Panc1 (cell line): ENCODE measurements around the gene TRMT6.

Experiments used
- CTCF ChIP-seq: fragments of 450-650 bp; IDR thresholded peaks from 2 replicates; pipeline ENCODE4 v1.5.1; 2017; ENCODE audit warnings: mild to moderate bottlenecking
- POLR2AphosphoS5 ChIP-seq: IDR thresholded peaks from 2 replicates; pipeline ENCODE4 v1.6.1; 2012; ENCODE audit warnings: mild to moderate bottlenecking, low read depth, low read length, moderate library complexity
- REST ChIP-seq, 2 experiments: IDR thresholded peaks; 2 replicates each; pipeline ENCODE4 v1.6.1; 2011 to 2012; ENCODE audit warnings: low read depth in 2 of 2, control low read depth in 1 of 2, low read length in 1 of 2, mild to moderate bottlenecking in 1 of 2, moderate library complexity in 1 of 2; ENCODE audit not compliant: insufficient read depth in 1 of 2
- SIN3A ChIP-seq: IDR thresholded peaks from 2 replicates; pipeline ENCODE4 v1.6.1; 2012; ENCODE audit warnings: low read depth, mild to moderate bottlenecking, low read length, moderate library complexity, borderline replicate concordance; ENCODE audit not compliant: insufficient read depth

- TF ChIP-seq CTCF, result no peak
- no peak for TF ChIP-seq POLR2AphosphoS5
- TF ChIP-seq SIN3A, result no peak
- no peak for TF ChIP-seq REST (IDR thresholded peaks at IDR 0.05; ENCODE audit: insufficient read depth in 1 of 2, low read depth in 2 of 2, low read length in 1 of 2)
These were observed 40.1 kb downstream of the TRMT6 start for GRCh38 chr20:5910186-5910585.
